ENCODE data around the gene WBP1.
A peak's percentile ranks its signal among the peaks of the same experiment; 100 is the strongest.

Gene WBP1

GRCh38 chr2:74461187-74462053, 3.2 kb downstream of the WBP1 start:
- no peak overlapping the region for H3K9ac ChIP-seq (ENCODE audit: low read length)
- no peaks in the 10 kb centered on the region for H3K9me2 ChIP-seq (ENCODE audit: low read depth, low read length)
- no peaks in the 10 kb centered on the region for H3K9me3 ChIP-seq (ENCODE audit: low read length)
- peaks cover 28% of the 10 kb centered on the region; the same call in 1 of the 2 replicates for H3K36me3 ChIP-seq (ENCODE audit: insufficient read depth, low read length)
- H3K27me3 ChIP-seq (ENCODE audit: insufficient read depth, low read length), result no peaks in the 10 kb centered on the region
- H3K79me2 ChIP-seq (ENCODE audit: insufficient read depth, low read length), result peaks cover 4% of the 10 kb centered on the region; the same call in 1 of the 2 replicates
- H3K4me2 ChIP-seq (ENCODE audit: low read length), result no peak overlapping the region
- TF ChIP-seq CTCF (IDR thresholded peaks at IDR 0.05; ENCODE audit: low read length), result peak; percentile 54; the same call in 1 of the 2 replicates
- TF ChIP-seq EZH2 (IDR thresholded peaks at IDR 0.05; ENCODE audit: borderline replicate concordance, low read length), result no peak
- no peak overlapping the region for H3K4me3 ChIP-seq (ENCODE audit: low read depth, low read length, poor library complexity, severe bottlenecking)
- no peaks in the 10 kb centered on the region for H4K20me1 ChIP-seq (ENCODE audit: insufficient read depth, low read length)
- H2AFZ ChIP-seq (ENCODE audit: low read length), result no peak overlapping the region
- no peaks in the 10 kb centered on the region for H3F3A ChIP-seq (ENCODE audit: insufficient read depth, low read length)
- no peak overlapping the region for H3K27ac ChIP-seq (ENCODE audit: low read depth, low read length, poor library complexity, severe bottlenecking)
- peaks cover 38% of the 10 kb centered on the region for H3K4me1 ChIP-seq (ENCODE audit: insufficient read depth, low read length, severe bottlenecking)

GRCh38 chr2:74462054-74462785, 4.0 kb downstream of the WBP1 start:
- Histone ChIP-seq H3K36me3 (ENCODE audit: insufficient read depth, low read length) (peaks cover 28% of the 10 kb centered on the region; the same call in 1 of the 2 replicates), H3K4me3 (ENCODE audit: low read depth, low read length, poor library complexity, severe bottlenecking) (no peak overlapping the region), H2AFZ (ENCODE audit: low read length) (no peak overlapping the region), H3K4me2 (ENCODE audit: low read length) (no peak overlapping the region), H3K9ac (ENCODE audit: low read length) (no peak overlapping the region), H3K4me1 (ENCODE audit: insufficient read depth, low read length, severe bottlenecking) (peaks cover 33% of the 10 kb centered on the region), H3K79me2 (ENCODE audit: insufficient read depth, low read length) (peaks cover 4% of the 10 kb centered on the region; the same call in 1 of the 2 replicates), H3K9me2 (ENCODE audit: low read depth, low read length) (no peaks in the 10 kb centered on the region), H3K27ac (ENCODE audit: low read depth, low read length, poor library complexity, severe bottlenecking) (no peak overlapping the region), H3F3A (ENCODE audit: insufficient read depth, low read length) (no peaks in the 10 kb centered on the region), H4K20me1 (ENCODE audit: insufficient read depth, low read length) (no peaks in the 10 kb centered on the region), H3K9me3 (ENCODE audit: low read length) (no peaks in the 10 kb centered on the region), H3K27me3 (ENCODE audit: insufficient read depth, low read length) (no peaks in the 10 kb centered on the region)
- no peak for TF ChIP-seq EZH2 (IDR thresholded peaks at IDR 0.05; ENCODE audit: borderline replicate concordance, low read length)
- no peak for TF ChIP-seq CTCF (IDR thresholded peaks at IDR 0.05; ENCODE audit: low read length)

- H2AFZ ChIP-seq (ENCODE audit: low read length), result no peak overlapping the region
- no peaks in the 10 kb centered on the region for H3F3A ChIP-seq (ENCODE audit: insufficient read depth, low read length)
- H3K4me3 ChIP-seq (ENCODE audit: low read depth, low read length, poor library complexity, severe bottlenecking), result no peak overlapping the region
- H3K27me3 ChIP-seq (ENCODE audit: insufficient read depth, low read length), result no peaks in the 10 kb centered on the region
- H3K4me1 ChIP-seq (ENCODE audit: insufficient read depth, low read length, severe bottlenecking), result peaks cover 33% of the 10 kb centered on the region
- peaks cover 28% of the 10 kb centered on the region; the same call in 1 of the 2 replicates for H3K36me3 ChIP-seq (ENCODE audit: insufficient read depth, low read length)
- no peak overlapping the region for H3K27ac ChIP-seq (ENCODE audit: low read depth, low read length, poor library complexity, severe bottlenecking)
- no peak overlapping the region for H3K4me2 ChIP-seq (ENCODE audit: low read length)
- H3K9me3 ChIP-seq (ENCODE audit: low read length), result no peaks in the 10 kb centered on the region
- peaks cover 4% of the 10 kb centered on the region; the same call in 1 of the 2 replicates for H3K79me2 ChIP-seq (ENCODE audit: insufficient read depth, low read length)
- no peak overlapping the region for H3K9ac ChIP-seq (ENCODE audit: low read length)
- H3K9me2 ChIP-seq (ENCODE audit: low read depth, low read length), result no peaks in the 10 kb centered on the region
- H4K20me1 ChIP-seq (ENCODE audit: insufficient read depth, low read length), result no peaks in the 10 kb centered on the region
- no peak for TF ChIP-seq CTCF (IDR thresholded peaks at IDR 0.05; ENCODE audit: low read length)
- no peak for TF ChIP-seq EZH2 (IDR thresholded peaks at IDR 0.05; ENCODE audit: borderline replicate concordance, low read length)
Observed at GRCh38 chr2:74462786-74463105, 4.5 kb downstream of the WBP1 start.

Data from OCI-LY1 (cell line).